Esophagus squamous epithelium (tissue), 5 donors: Measurements from ENCODE around the gene PTTG1. TPM values are rescaled to one million over a fixed set of nuclear protein-coding genes. Genes with fewer than 3 reads are reported as not detected.

ENCODE experiments used
- DNase-seq: peaks from one replicate; lab custom pipeline; 2025; lab: John Stamatoyannopoulos, UW
- H3K27ac ChIP-seq, 4 donors: fragments of 200-600 bp; sonication (generic); one replicate each; pipeline ENCODE4 v1.5.1; 2016 to 2019; ENCODE audit warnings: mild to moderate bottlenecking in 1 of 4
- H3K27me3 ChIP-seq, 4 donors: fragments of 200-600 bp; sonication (generic); 1 replicate in 3 of 4; 2 replicates in 1 of 4; pipeline versions ENCODE4 v1.5.1 to v1.6.0; 2017 to 2021; ENCODE audit warnings: antibody characterized with exemption in 1 of 4
- H3K36me3 ChIP-seq, 3 donors: fragments of 200-600 bp; sonication (generic); one replicate each; pipeline ENCODE4 v1.5.1; 2016 to 2019
- H3K4me1 ChIP-seq, 3 donors: fragments of 200-600 bp; sonication (generic); one replicate each; pipeline ENCODE4 v1.5.1; 2017 to 2019
- H3K4me3 ChIP-seq, 4 donors: fragments of 200-600 bp; sonication (generic); 1 replicate in 3 of 4; 2 replicates in 1 of 4; pipeline ENCODE4 v1.5.1; 2016 to 2019; ENCODE audit warnings: mild to moderate bottlenecking in 2 of 4, moderate library complexity in 1 of 4
- H3K9me3 ChIP-seq, 3 donors: fragments of 200-600 bp; sonication (generic); one replicate each; pipeline ENCODE4 v1.5.1; 2016 to 2019
- CTCF ChIP-seq, 6 experiments: fragments of 450-650 bp in 4 of 6; fragments of 200-600 bp in 2 of 6; sonication (generic) in 2 of 6; IDR thresholded peaks; one replicate each; pipeline ENCODE4 v1.5.1; 2016 to 2019; ENCODE audit warnings: antibody characterized with exemption in 6 of 6, mild to moderate bottlenecking in 4 of 6, moderate library complexity in 4 of 6
- POLR2A ChIP-seq, 4 donors: fragments of 450-650 bp; IDR thresholded peaks; one replicate each; pipeline ENCODE4 v1.6.1; 2017; ENCODE audit warnings: antibody characterized with exemption in 4 of 4, mild to moderate bottlenecking in 4 of 4, moderate library complexity in 3 of 4
- WGBS, 2 donors: methylation state at CpG; one replicate each; pipeline ENCODE4 v1.1.5; 2018; 5-methylcytosine and 5-hydroxymethylcytosine counted together
- intact Hi-C: fragments of 100-400 bp; cut with DNase I; formaldehyde crosslinking; loops from one replicate; pipeline ENCODE4 v1.15.0; 2022
- small RNA-seq, 4 donors: library from RNA; depleted of rRNA; stranded (forward); fragments of <200 nt; gene quantifications; one replicate each; pipeline ENCODE3, GENCODE V24; 2016
- total RNA-seq, 4 donors: library from RNA; depleted of rRNA; stranded (reverse); fragments of >200 nt; gene quantifications; one replicate each; pipeline ENCODE4 v1.1.0, GENCODE V29; 2016
- donor health status: DM: yes; HTN: yes; CAD: no.

PTTG1 gene
- total RNA-seq, 4 donors from 2014 or later: 89.6 to 134 (median 90.1) TPM

- no peak for DNase-seq
- TF ChIP-seq POLR2A (IDR thresholded peaks at IDR 0.05) (no peak), CTCF (IDR thresholded peaks at IDR 0.05) (no peak)
- H3K36me3 ChIP-seq: no peaks in the 10 kb centered on the region
- no peaks in the 10 kb centered on the region for H3K27me3 ChIP-seq
- H3K27ac ChIP-seq: no peak overlapping the region
- 67 to 68% methylated on average over 2 of the region's 2 CpGs for WGBS, 2 donors
- intact Hi-C loops: no loop called here
- H3K9me3 ChIP-seq: no peaks in the 10 kb centered on the region
- peaks cover 0 to 13% (median 6%) of the 10 kb centered on the region in 3 donors for H3K4me1 ChIP-seq
- H3K4me3 ChIP-seq: no peak overlapping the region
Observed at GRCh38 chr5:160478163-160478562, 56.5 kb downstream of the PTTG1 start.

Small RNAs within 50 kb of the gene (small RNA-seq; reads per million reads assigned to genes)
- gene MIR3142: 0 reads per million in 4 donors

Other genes with a start within 250 kb of the PTTG1 start
- gene FABP6, start 192.3 kb upstream of the PTTG1 start, total RNA-seq: 1 to 10 TPM in 1 of 4 donors, not detected in 3; 7.2 TPM
- 1 to 10 TPM in 2 of 4 donors, under 1 TPM in 2; 0.04 to 3.0 (median 0.74) TPM for gene CCNJL, start 109.3 kb upstream of the PTTG1 start, total RNA-seq
- under 1 TPM; 0.23 to 0.95 (median 0.62) TPM for gene C1QTNF2, start 51.2 kb upstream of the PTTG1 start, total RNA-seq
- gene FAM200C, start 21.8 kb upstream of the PTTG1 start, total RNA-seq: 1 to 10 TPM in 3 of 4 donors, under 1 TPM in 1; 0.87 to 3.2 (median 1.8) TPM
- gene SLU7, start 2.8 kb upstream of the PTTG1 start, total RNA-seq: 10 to 100 TPM; 31.9 to 70.2 (median 45.1) TPM